IPS-NIHi11 (cell line): ENCODE results near the gene CDAN1.
A peak's percentile ranks its signal among the peaks of the same experiment; 100 is the strongest.
"Not testable (repeated sequence)": the region's sequence is repeated elsewhere in the genome, so short reads cannot be mapped to it uniquely, and the experiment has no call there.

Source experiments
- DNase-seq: peaks from one replicate; pipeline ENCODE4 v3.0.0; 2012; ENCODE audit warnings: mixed read lengths, low spot score

The CDAN1 gene

GRCh38 chr15:42707068-42707467, 29.9 kb downstream of the CDAN1 start:
- no peak for DNase-seq

- no peak for DNase-seq
Observed at GRCh38 chr15:42705336-42705735, 31.6 kb downstream of the CDAN1 start.

- DNase-seq = peak; percentile 80
Observed at GRCh38 chr15:42704492-42704926, 32.4 kb downstream of the CDAN1 start.

GRCh38 chr15:42696626-42697025, 40.3 kb downstream of the CDAN1 start:
- DNase-seq = no peak

GRCh38 chr15:42695527-42696071, 41.3 kb downstream of the CDAN1 start:
- DNase-seq = no peak

GRCh38 chr15:42694398-42694797, 42.5 kb downstream of the CDAN1 start:
- no peak for DNase-seq

GRCh38 chr15:42693942-42694341, 43.0 kb downstream of the CDAN1 start:
- DNase-seq = no peak

GRCh38 chr15:42693496-42693895, 43.4 kb downstream of the CDAN1 start:
- no peak for DNase-seq

- no peak for DNase-seq
Observed at GRCh38 chr15:42692997-42693396, 43.9 kb downstream of the CDAN1 start.

- no peak for DNase-seq
Observed at GRCh38 chr15:42692536-42692935, 44.4 kb downstream of the CDAN1 start.

GRCh38 chr15:42691770-42692169, 45.2 kb downstream of the CDAN1 start:
- no peak for DNase-seq

- DNase-seq = no peak
Observed at GRCh38 chr15:42691308-42691707, 45.6 kb downstream of the CDAN1 start.

- no peak for DNase-seq
Observed at GRCh38 chr15:42688301-42688700, 48.6 kb downstream of the CDAN1 start.

- no peak for DNase-seq
Observed at GRCh38 chr15:42687740-42688139, 49.2 kb downstream of the CDAN1 start.

- no peak for DNase-seq
Observed at GRCh38 chr15:42686281-42686680, 50.6 kb downstream of the CDAN1 start.

- DNase-seq = no peak
Observed at GRCh38 chr15:42681119-42681518, 55.8 kb downstream of the CDAN1 start.

GRCh38 chr15:42680142-42680482, 56.8 kb downstream of the CDAN1 start:
- DNase-seq = not testable (repeated sequence)

GRCh38 chr15:42679285-42680141, 57.4 kb downstream of the CDAN1 start:
- DNase-seq = no peak

- no peak for DNase-seq
Observed at GRCh38 chr15:42675021-42675420, 61.9 kb downstream of the CDAN1 start.

- DNase-seq = no peak
Observed at GRCh38 chr15:42674472-42674871, 62.5 kb downstream of the CDAN1 start.
